T-cell (primary cell): Measurements from ENCODE around the gene TLE1. TPM values are rescaled to one million over a fixed set of nuclear protein-coding genes. Genes with fewer than 3 reads are reported as not detected.

ENCODE experiments used
- ATAC-seq, 4 experiments: fragments of 200-7000 bp in 3 of 4; fragments of 150-1000 bp in 1 of 4; cut with Tn5 transposase; replicated peaks in 1 of 4; 1 replicate in 3 of 4; 2 replicates in 1 of 4; pipeline ENCODE4 v1.10.0; 2021; ENCODE audit warnings: moderate library complexity in 3 of 4, mild to moderate bottlenecking in 2 of 4, moderate number of reproducible peaks in 1 of 4
- CTCF ChIA-PET, 2 donors: fragments of 300-600 bp; sonication (Branson Sonifier 250); formaldehyde crosslinking; loops; one replicate each; lab custom pipeline; 2022; ENCODE audit warnings: antibody characterized with exemption in 2 of 2; lab: Charles Lee
- POLR2A ChIA-PET, 2 donors: fragments of 300-600 bp; sonication (Branson Sonifier 250); formaldehyde crosslinking; loops; one replicate each; lab custom pipeline; 2022; ENCODE audit warnings: antibody characterized with exemption in 2 of 2; lab: Charles Lee
- DNase-seq, 35 experiments: peaks; one replicate each; pipeline versions ENCODE4 v3.0.0 to v3.0.0-alpha.2; 2013 to 2023
- H3K27ac ChIP-seq: one replicate; pipeline ENCODE4 v1.5.1; 2013; ENCODE audit warnings: low read length
- H3K27me3 ChIP-seq, 2 experiments: replicated peaks in 1 of 2; 1 replicate in 1 of 2; 2 replicates in 1 of 2; pipeline versions ENCODE4 v1.6.1 to v1.7.0; 2013; ENCODE audit warnings: low read length in 1 of 2, mixed read lengths in 1 of 2; ENCODE audit not compliant: control insufficient read depth in 2 of 2, insufficient read depth in 2 of 2; ENCODE audit errors: extremely low read depth in 1 of 2
- H3K36me3 ChIP-seq, 2 donors: 1 replicate in 1 of 2; 2 replicates in 1 of 2; pipeline versions ENCODE4 v1.6.1 to v1.7.0; 2013; ENCODE audit warnings: low read length in 1 of 2; ENCODE audit not compliant: control insufficient read depth in 2 of 2, insufficient read depth in 1 of 2; ENCODE audit errors: extremely low read depth in 1 of 2
- H3K4me1 ChIP-seq, 2 experiments: 1 replicate in 1 of 2; 2 replicates in 1 of 2; pipeline versions ENCODE4 v1.6.1 to v1.7.0; 2013; ENCODE audit warnings: low read length in 2 of 2, mixed read lengths in 1 of 2; ENCODE audit not compliant: insufficient read depth in 2 of 2, control insufficient read depth in 1 of 2; ENCODE audit errors: extremely low read depth in 1 of 2
- H3K4me3 ChIP-seq, 2 donors: 1 replicate in 1 of 2; 2 replicates in 1 of 2; pipeline versions ENCODE4 v1.5.1 to v1.7.0; 2013; ENCODE audit warnings: mild to moderate bottlenecking in 2 of 2, low read length in 1 of 2, moderate library complexity in 1 of 2; ENCODE audit not compliant: control insufficient read depth in 1 of 2; ENCODE audit errors: extremely low read depth in 1 of 2
- H3K9me3 ChIP-seq: 2 replicates; pipeline ENCODE4 v1.7.0; 2013
- H3K27ac Mint-ChIP-seq, 2 donors: one replicate each; pipeline ENCODE4 v1.8.0; 2020 to 2021; ENCODE audit warnings: mild to moderate bottlenecking in 2 of 2, mixed read lengths in 2 of 2
- H3K27me3 Mint-ChIP-seq, 2 donors: one replicate each; pipeline ENCODE4 v1.8.0; 2021 to 2022; ENCODE audit warnings: mixed read lengths in 2 of 2
- H3K36me3 Mint-ChIP-seq: one replicate; pipeline ENCODE4 v1.8.0; 2021; ENCODE audit warnings: mixed read lengths
- H3K4me1 Mint-ChIP-seq, 3 donors: one replicate each; pipeline ENCODE4 v1.8.0; 2020 to 2022; ENCODE audit warnings: mixed read lengths in 3 of 3, mild to moderate bottlenecking in 1 of 3
- H3K4me3 Mint-ChIP-seq, 3 donors: one replicate each; pipeline ENCODE4 v1.8.0; 2020 to 2022; ENCODE audit warnings: mild to moderate bottlenecking in 3 of 3, mixed read lengths in 3 of 3, moderate library complexity in 3 of 3
- H3K9me3 Mint-ChIP-seq, 3 donors: one replicate each; pipeline ENCODE4 v1.8.0; 2020 to 2022; ENCODE audit warnings: mixed read lengths in 3 of 3
- WGBS: methylation state at CpG from one replicate; pipeline ENCODE4 v1.1.5; 2013; ENCODE audit warnings: missing lambda C conversion rate; ENCODE audit not compliant: insufficient coverage; 5-methylcytosine and 5-hydroxymethylcytosine counted together
- total RNA-seq, 35 experiments: library from RNA in 6 of 35; stranded (reverse) in 6 of 35; fragments of 120-200 nt in 1 of 35; gene quantifications; one replicate each; pipeline versions ENCODE4 v1.2.1 to v1.2.4 and lab custom pipeline; 2013 to 2026

TLE1 gene
- total RNA-seq, 5 donors from 2014 or later (not counting 1 experiment from before 2014, with no cell fraction given), result 1.3 to 3.5 (median 2.8) TPM

- peaks cover 0 to 3% of the 10 kb centered on the region in 2 donors for H3K27me3 Mint-ChIP-seq
- Histone ChIP-seq H3K27me3 (no peaks in the 10 kb centered on the region), H3K9me3 (no peaks in the 10 kb centered on the region), H3K4me3 (no peak overlapping the region), H3K36me3 (no peaks in the 10 kb centered on the region), H3K27ac (no peak overlapping the region), H3K4me1 (no peaks in the 10 kb centered on the region)
- no peaks in the 10 kb centered on the region for H3K4me1 Mint-ChIP-seq
- CTCF ChIA-PET, result no interaction called here
- no peaks in the 10 kb centered on the region for H3K36me3 Mint-ChIP-seq
- no peak overlapping the region for H3K27ac Mint-ChIP-seq
- no peaks in the 10 kb centered on the region for H3K9me3 Mint-ChIP-seq
- no peak overlapping the region for H3K4me3 Mint-ChIP-seq
- no peak for DNase-seq
- no peak for ATAC-seq
- POLR2A ChIA-PET, result no interaction called here
- 71% methylated on average over 1 of the region's 1 CpG for WGBS
Measured at GRCh38 chr9:81637276-81637675, 52.1 kb downstream of the TLE1 start.

- Histone ChIP-seq H3K4me1 (no peaks in the 10 kb centered on the region), H3K4me3 (no peak overlapping the region), H3K9me3 (no peaks in the 10 kb centered on the region), H3K27ac (no peak overlapping the region), H3K27me3 (no peaks in the 10 kb centered on the region), H3K36me3 (no peaks in the 10 kb centered on the region)
- Mint-ChIP-seq H3K27me3 (peaks cover 0 to 3% of the 10 kb centered on the region in 2 donors), H3K9me3 (no peaks in the 10 kb centered on the region), H3K36me3 (no peaks in the 10 kb centered on the region), H3K4me3 (no peak overlapping the region), H3K27ac (no peak overlapping the region), H3K4me1 (no peaks in the 10 kb centered on the region)
- ATAC-seq, result no peak
- no peak for DNase-seq
- WGBS, result no CpG with 5 or more reads among the region's 3 CpGs
- CTCF ChIA-PET, result no interaction called here
- POLR2A ChIA-PET, result no interaction called here
Measured at GRCh38 chr9:81636255-81636599, 53.1 kb downstream of the TLE1 start.

- no peaks in the 10 kb centered on the region for H3K9me3 Mint-ChIP-seq
- H3K4me1 ChIP-seq, result no peaks in the 10 kb centered on the region
- H3K4me3 ChIP-seq, result no peak overlapping the region
- H3K27ac ChIP-seq, result no peak overlapping the region
- H3K4me1 Mint-ChIP-seq, result no peaks in the 10 kb centered on the region
- 83% methylated on average over 1 of the region's 1 CpG for WGBS
- ChIA-PET POLR2A (no interaction called here), CTCF (no interaction called here)
- H3K36me3 Mint-ChIP-seq, result no peaks in the 10 kb centered on the region
- no peaks in the 10 kb centered on the region for H3K36me3 ChIP-seq
- H3K9me3 ChIP-seq, result no peaks in the 10 kb centered on the region
- H3K27me3 Mint-ChIP-seq, result peaks cover 0 to 3% of the 10 kb centered on the region in 2 donors
- no peak for ATAC-seq
- H3K4me3 Mint-ChIP-seq, result no peak overlapping the region
- no peak for DNase-seq
- no peak overlapping the region for H3K27ac Mint-ChIP-seq
- no peaks in the 10 kb centered on the region for H3K27me3 ChIP-seq
Measured at GRCh38 chr9:81635521-81636254, 53.7 kb downstream of the TLE1 start.

GRCh38 chr9:81634915-81635516 is 54.3 kb downstream of the TLE1 start:
- Histone ChIP-seq H3K9me3 (no peaks in the 10 kb centered on the region), H3K27me3 (no peaks in the 10 kb centered on the region), H3K4me1 (no peaks in the 10 kb centered on the region), H3K4me3 (no peak overlapping the region), H3K27ac (no peak overlapping the region), H3K36me3 (no peaks in the 10 kb centered on the region)
- Mint-ChIP-seq H3K27ac (no peak overlapping the region), H3K9me3 (no peaks in the 10 kb centered on the region), H3K4me1 (no peaks in the 10 kb centered on the region), H3K4me3 (no peak overlapping the region), H3K36me3 (no peaks in the 10 kb centered on the region), H3K27me3 (peaks cover 0 to 3% of the 10 kb centered on the region in 2 donors)
- ATAC-seq (no peak), DNase-seq (no peak)
- no CpG with 5 or more reads among the region's 5 CpGs for WGBS
- ChIA-PET CTCF (no interaction called here), POLR2A (no interaction called here)

GRCh38 chr9:81633952-81634854 is 55.1 kb downstream of the TLE1 start:
- POLR2A ChIA-PET, result no interaction called here

GRCh38 chr9:81632599-81632998 is 56.7 kb downstream of the TLE1 start:
- Histone ChIP-seq H3K36me3 (no peaks in the 10 kb centered on the region), H3K27me3 (no peaks in the 10 kb centered on the region), H3K4me3 (no peak overlapping the region), H3K9me3 (no peaks in the 10 kb centered on the region), H3K27ac (no peak overlapping the region), H3K4me1 (no peaks in the 10 kb centered on the region)
- H3K4me3 Mint-ChIP-seq, result no peak overlapping the region
- no peaks in the 10 kb centered on the region for H3K4me1 Mint-ChIP-seq
- ATAC-seq, result no peak
- H3K9me3 Mint-ChIP-seq, result no peaks in the 10 kb centered on the region
- POLR2A ChIA-PET, result no interaction called here
- CTCF ChIA-PET, result no interaction called here
- DNase-seq, result no peak
- H3K27me3 Mint-ChIP-seq, result peaks cover 0 to 3% of the 10 kb centered on the region in 2 donors
- H3K27ac Mint-ChIP-seq, result no peak overlapping the region
- H3K36me3 Mint-ChIP-seq, result no peaks in the 10 kb centered on the region
- WGBS, result no CpG with 5 or more reads among the region's 1 CpG

More at GRCh38 chr9:81633952-81634854, 55.1 kb downstream of the TLE1 start:
- H3K27me3 ChIP-seq, result no peaks in the 10 kb centered on the region
- H3K27me3 Mint-ChIP-seq, result peaks cover 0 to 3% of the 10 kb centered on the region in 2 donors
- H3K27ac ChIP-seq, result no peak overlapping the region
- no peak overlapping the region for H3K4me3 Mint-ChIP-seq
- no peak overlapping the region for H3K4me3 ChIP-seq
- H3K9me3 ChIP-seq, result no peaks in the 10 kb centered on the region
- H3K36me3 Mint-ChIP-seq, result no peaks in the 10 kb centered on the region
- 87% methylated on average over 11 of the region's 18 CpGs for WGBS
- no peaks in the 10 kb centered on the region for H3K4me1 Mint-ChIP-seq
- DNase-seq (no peak), ATAC-seq (no peak)
- H3K27ac Mint-ChIP-seq, result no peak overlapping the region
- H3K4me1 ChIP-seq, result no peaks in the 10 kb centered on the region
- H3K36me3 ChIP-seq, result no peaks in the 10 kb centered on the region
- H3K9me3 Mint-ChIP-seq, result no peaks in the 10 kb centered on the region
- CTCF ChIA-PET, result no interaction called here
